CD14-positive monocyte (primary cell): ENCODE results near the gene CYP4F11. TPM values are rescaled to one million over a fixed set of nuclear protein-coding genes. Genes with fewer than 3 reads are reported as not detected.
A peak's percentile ranks its signal among the peaks of the same experiment; 100 is the strongest.

Source experiments
- DNase-seq, 3 donors: peaks; one replicate each; pipeline ENCODE4 v3.0.0-alpha.2; 2011 to 2022
- H2AFZ ChIP-seq: 2 replicates; pipeline ENCODE4 v1.6.0; 2012; ENCODE audit warnings: mild to moderate bottlenecking, low read depth, low read length, inconsistent platforms; ENCODE audit not compliant: insufficient read depth, poor library complexity, severe bottlenecking
- H3K27ac ChIP-seq, 2 donors: 1 replicate in 1 of 2; 2 replicates in 1 of 2; pipeline ENCODE4 v1.5.1; 2012 to 2013; ENCODE audit warnings: low read length in 2 of 2, control low read depth in 1 of 2, inconsistent platforms in 1 of 2, low read depth in 1 of 2, mild to moderate bottlenecking in 1 of 2
- H3K27me3 ChIP-seq, 2 donors: one replicate each; pipeline versions ENCODE4 v1.6.0 to v1.6.1; 2011 to 2013; ENCODE audit warnings: low read length in 2 of 2; ENCODE audit not compliant: control insufficient read depth in 2 of 2, insufficient read depth in 2 of 2
- H3K36me3 ChIP-seq, 2 donors: replicated peaks in 1 of 2; 1 replicate in 1 of 2; 2 replicates in 1 of 2; pipeline versions ENCODE4 v1.5.1 to v1.6.1; 2012 to 2013; ENCODE audit warnings: low read length in 2 of 2, control low read depth in 1 of 2, inconsistent platforms in 1 of 2, mild to moderate bottlenecking in 1 of 2; ENCODE audit not compliant: insufficient read depth in 2 of 2, control insufficient read depth in 1 of 2
- H3K4me1 ChIP-seq, 2 donors: 1 replicate in 1 of 2; 2 replicates in 1 of 2; pipeline versions ENCODE4 v1.5.1 to v1.6.1; 2012 to 2013; ENCODE audit warnings: low read length in 2 of 2, control low read depth in 1 of 2, inconsistent platforms in 1 of 2, mild to moderate bottlenecking in 1 of 2, moderate library complexity in 1 of 2; ENCODE audit not compliant: insufficient read depth in 2 of 2, control insufficient read depth in 1 of 2
- H3K4me2 ChIP-seq: replicated peaks from 2 replicates; pipeline ENCODE3; 2012; ENCODE audit warnings: low read length, moderate library complexity, mild to moderate bottlenecking; ENCODE audit not compliant: poor library complexity, severe bottlenecking; ENCODE audit errors: extremely low read depth
- H3K4me3 ChIP-seq, 3 experiments: fragments of 200-600 bp in 1 of 3; sonication (generic) in 1 of 3; replicated peaks in 1 of 3; 1 replicate in 2 of 3; 2 replicates in 1 of 3; pipeline ENCODE4 v1.5.1; 2011 to 2013; ENCODE audit warnings: low read length in 3 of 3, mild to moderate bottlenecking in 3 of 3, control low read depth in 2 of 3, low read depth in 2 of 3, inconsistent platforms in 1 of 3, moderate library complexity in 1 of 3
- H3K79me2 ChIP-seq: 2 replicates; pipeline ENCODE4 v1.6.0; 2012; ENCODE audit warnings: mild to moderate bottlenecking, control low read depth, inconsistent platforms, low read length, moderate library complexity; ENCODE audit not compliant: insufficient read depth
- H3K9ac ChIP-seq: 2 replicates; pipeline ENCODE4 v1.6.0; 2017; ENCODE audit warnings: low read length, mild to moderate bottlenecking; ENCODE audit not compliant: insufficient read depth, poor library complexity, severe bottlenecking
- H3K9me3 ChIP-seq, 2 donors: replicated peaks in 1 of 2; 1 replicate in 1 of 2; 2 replicates in 1 of 2; pipeline versions ENCODE4 v1.5.1 to v1.6.1; 2012 to 2013; ENCODE audit warnings: low read length in 2 of 2, control low read depth in 1 of 2; ENCODE audit not compliant: control insufficient read depth in 1 of 2, insufficient read depth in 1 of 2
- H4K20me1 ChIP-seq: 2 replicates; pipeline ENCODE4 v1.6.0; 2012; ENCODE audit warnings: mild to moderate bottlenecking, low read length, control low read depth, moderate library complexity; ENCODE audit not compliant: insufficient read depth
- H3K27ac Mint-ChIP-seq, 7 donors: one replicate each; pipeline ENCODE4 v1.8.0; 2020; ENCODE audit warnings: mild to moderate bottlenecking in 7 of 7, mixed read lengths in 7 of 7, moderate library complexity in 6 of 7, inconsistent platforms in 2 of 7
- H3K27me3 Mint-ChIP-seq, 3 donors: one replicate each; pipeline ENCODE4 v1.8.0; 2021 to 2022; ENCODE audit warnings: low read depth in 3 of 3, mild to moderate bottlenecking in 3 of 3, mixed read lengths in 3 of 3, moderate library complexity in 3 of 3, inconsistent platforms in 1 of 3
- H3K36me3 Mint-ChIP-seq, 2 donors: one replicate each; pipeline ENCODE4 v1.8.0; 2020; ENCODE audit warnings: mixed read lengths in 2 of 2, inconsistent platforms in 1 of 2, mild to moderate bottlenecking in 1 of 2
- H3K4me1 Mint-ChIP-seq: one replicate; pipeline ENCODE4 v1.8.0; 2020; ENCODE audit warnings: mild to moderate bottlenecking, mixed read lengths
- H3K4me3 Mint-ChIP-seq, 2 donors: one replicate each; pipeline ENCODE4 v1.8.0; 2020; ENCODE audit warnings: mild to moderate bottlenecking in 2 of 2, mixed read lengths in 2 of 2, moderate library complexity in 1 of 2
- H3K9me3 Mint-ChIP-seq, 7 donors: one replicate each; pipeline ENCODE4 v1.8.0; 2020 to 2022; ENCODE audit warnings: mixed read lengths in 7 of 7, mild to moderate bottlenecking in 6 of 7, moderate library complexity in 6 of 7, inconsistent platforms in 2 of 7
- CTCF ChIP-seq: fragments of 200-600 bp; IDR thresholded peaks from one replicate; pipeline ENCODE4 v1.8.0; 2022; ENCODE audit warnings: antibody characterized with exemption, mild to moderate bottlenecking
- WGBS: methylation state at CpG from one replicate; pipeline ENCODE4 v1.1.5; 2013; ENCODE audit warnings: missing lambda C conversion rate; ENCODE audit not compliant: insufficient coverage; 5-methylcytosine and 5-hydroxymethylcytosine counted together
- intact Hi-C, 2 donors: fragments of 100-400 bp; cut with micrococcal nuclease; formaldehyde crosslinking; loops; one replicate each; pipeline versions ENCODE4 v1.15.0 to v1.15.1; 2023
- polyA plus RNA-seq, 3 donors: library from polyadenylated mRNA; depleted of rRNA in 1 of 3; unstranded in 2 of 3; stranded (reverse) in 1 of 3; fragments of 300-500 nt in 2 of 3; fragments of >200 nt in 1 of 3; fragmentation: Illumina TruSeq in 2 of 3; gene quantifications; 1 replicate in 2 of 3; 2 replicates in 1 of 3; pipeline ENCODE4 v1.2.3, GENCODE V29; 2012 to 2021

Gene CYP4F11
- polyA plus RNA-seq, 3 donors = not detected

GRCh38 chr19:15948223-15949058 is 14.1 kb upstream of the CYP4F11 start, which contains the start of gene OR10H4:
OR10H4 (plus strand) TSS chr19:15949008; CDS start chr19:15949008, 0 bp downstream.
- no peak within 1 kb of the TSS for H2AFZ ChIP-seq
- H3K9me3 ChIP-seq = peaks cover 10 to 24% of the 10 kb centered on the region in 2 donors
- no peak for DNase-seq
- Mint-ChIP-seq H3K9me3 (peaks cover 16 to 40% (median 30%) of the 10 kb centered on the region in 7 donors), H3K36me3 (no peaks in the 10 kb centered on the region), H3K4me3 (no peak within 1 kb of the TSS), H3K27ac (peak within 1 kb of the TSS in 1 of 7 donors; percentile 16), H3K27me3 (peaks cover 0 to 30% (median 10%) of the 10 kb centered on the region in 3 donors), H3K4me1 (no peaks in the 10 kb centered on the region)
- no peaks in the 10 kb centered on the region for H3K36me3 ChIP-seq
- no peak within 1 kb of the TSS for H3K27ac ChIP-seq
- intact Hi-C loops = no loop called here
- H3K9ac ChIP-seq = no peak within 1 kb of the TSS
- H4K20me1 ChIP-seq = no peaks in the 10 kb centered on the region
- H3K4me2 ChIP-seq = no peak within 1 kb of the TSS
- H3K79me2 ChIP-seq = no peaks in the 10 kb centered on the region
- peaks cover 8% of the 10 kb centered on the region in 2 donors for H3K27me3 ChIP-seq
- no peak for TF ChIP-seq CTCF
- no peak within 1 kb of the TSS for H3K4me3 ChIP-seq
- no peaks in the 10 kb centered on the region for H3K4me1 ChIP-seq

- no peak overlapping the region for H3K4me3 ChIP-seq
- H3K9me3 ChIP-seq = peaks cover 10 to 24% of the 10 kb centered on the region in 2 donors
- Mint-ChIP-seq H3K27ac (no peak overlapping the region), H3K36me3 (no peaks in the 10 kb centered on the region), H3K4me1 (no peaks in the 10 kb centered on the region), H3K9me3 (peaks cover 16 to 40% (median 32%) of the 10 kb centered on the region in 7 donors), H3K4me3 (no peak overlapping the region), H3K27me3 (peaks cover 4 to 38% (median 30%) of the 10 kb centered on the region in 3 donors)
- no peak overlapping the region for H3K4me2 ChIP-seq
- peaks cover 2 to 9% of the 10 kb centered on the region in 2 donors for H3K27me3 ChIP-seq
- H4K20me1 ChIP-seq = no peaks in the 10 kb centered on the region
- no peak for TF ChIP-seq CTCF
- H2AFZ ChIP-seq = no peak overlapping the region
- H3K36me3 ChIP-seq = no peaks in the 10 kb centered on the region
- no peak overlapping the region for H3K27ac ChIP-seq
- H3K79me2 ChIP-seq = no peaks in the 10 kb centered on the region
- no CpG with 5 or more reads among the region's 4 CpGs for WGBS
- intact Hi-C loops = no loop called here
- no peak for DNase-seq
- H3K4me1 ChIP-seq = no peaks in the 10 kb centered on the region
- H3K9ac ChIP-seq = no peak overlapping the region
Measured at GRCh38 chr19:15945301-15945700, 11.0 kb upstream of the CYP4F11 start.
